Lower leg skin (tissue), 3 donors: Measurements from ENCODE around the gene TMC4.

ENCODE experiments used
- CTCF ChIP-seq, 3 donors: fragments of 450-650 bp; IDR thresholded peaks; one replicate each; pipeline ENCODE4 v1.5.1; 2016; ENCODE audit warnings: antibody characterized with exemption in 3 of 3, mild to moderate bottlenecking in 3 of 3, moderate library complexity in 2 of 3
- POLR2A ChIP-seq, 2 donors: fragments of 450-650 bp; IDR thresholded peaks; one replicate each; pipeline ENCODE4 v1.6.1; 2016 to 2017; ENCODE audit warnings: antibody characterized with exemption in 2 of 2, mild to moderate bottlenecking in 1 of 2, moderate library complexity in 1 of 2

DNA sequence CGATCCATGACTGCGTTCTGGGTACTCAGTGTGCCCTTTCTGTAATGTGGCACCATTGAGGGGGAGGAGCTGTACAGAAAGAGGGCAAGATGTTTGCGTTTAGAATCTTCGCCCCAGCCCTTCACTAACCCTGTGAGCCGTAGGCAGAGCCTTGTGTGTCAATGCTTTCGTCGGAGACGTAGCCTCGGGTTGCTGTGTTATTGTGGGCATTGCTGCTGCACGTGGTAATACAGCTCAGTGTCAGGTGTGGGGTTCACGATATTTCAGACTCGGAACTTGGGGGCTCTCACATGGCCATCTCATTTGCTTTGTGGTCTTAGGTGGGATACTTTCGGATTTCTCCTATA lies 33.8 kb upstream of the TMC4 start:
- TF ChIP-seq CTCF (IDR thresholded peaks at IDR 0.05) (no peak), POLR2A (IDR thresholded peaks at IDR 0.05) (no peak)
